Loucy (cell line): Measurements from ENCODE around the gene CRYBG2.
"Not testable (repeated sequence)": the region's sequence is repeated elsewhere in the genome, so short reads cannot be mapped to it uniquely, and the experiment has no call there.

Source experiments
- CTCF ChIP-seq: fragments of 200-600 bp; sonication (generic); conservative IDR thresholded peaks from 2 replicates; pipeline ENCODE4 v1.5.1; 2014; ENCODE audit warnings: mild to moderate bottlenecking, antibody characterized with exemption, low read length
- EZH2phosphoT487 ChIP-seq: fragments of 200-600 bp; IDR thresholded peaks from 2 replicates; pipeline ENCODE4 v1.6.1; 2018; ENCODE audit warnings: antibody characterized with exemption, mild to moderate bottlenecking, moderate library complexity, borderline replicate concordance

- TF ChIP-seq CTCF, EZH2phosphoT487: not testable (repeated sequence)
Measured at GRCh38 chr1:26329380-26329779, 24.6 kb downstream of the CRYBG2 start.
